Hematopoietic multipotent progenitor cell treated with erythropoietin and hydrocortisone succinate and interleukin-3 and kit ligand, for 17 days (in vitro differentiated cells): ENCODE results near the gene CDA.

Experiments
- DNase-seq: peaks from one replicate; pipeline ENCODE4 v3.0.0-alpha.2; 2015; ENCODE audit warnings: low spot score

Gene CDA

GRCh38 chr1:20588634-20589225 lies at the start of gene CDA:
Gene CDA, plus strand, starts transcription at chr1:20589097. Its CDS starts 33 bp downstream, at chr1:20589130.
- no peak for DNase-seq

- DNase-seq: no peak
Measured at GRCh38 chr1:20540281-20540680, 48.6 kb upstream of the CDA start.

GRCh38 chr1:20546637-20547036 lies 42.3 kb upstream of the CDA start:
- no peak for DNase-seq

GRCh38 chr1:20551161-20551560 lies 37.7 kb upstream of the CDA start:
- no peak for DNase-seq

- DNase-seq: no peak
Measured at GRCh38 chr1:20551945-20552727, 36.8 kb upstream of the CDA start, which contains the start of gene FAM43B. Gene FAM43B, plus strand, starts transcription at chr1:20552573. Its CDS starts 401 bp downstream, at chr1:20552974.

- DNase-seq: no peak
Measured at GRCh38 chr1:20552728-20553445, 36.0 kb upstream of the CDA start.

GRCh38 chr1:20555025-20555757 lies 33.7 kb upstream of the CDA start:
- DNase-seq: no peak

GRCh38 chr1:20555758-20556120 lies 33.2 kb upstream of the CDA start:
- DNase-seq: no peak

- no peak for DNase-seq
Measured at GRCh38 chr1:20558191-20558590, 30.7 kb upstream of the CDA start.

- DNase-seq: no peak
Measured at GRCh38 chr1:20560966-20561365, 27.9 kb upstream of the CDA start.

- no peak for DNase-seq
Measured at GRCh38 chr1:20565234-20565633, 23.7 kb upstream of the CDA start.

GRCh38 chr1:20569523-20570098 lies 19.3 kb upstream of the CDA start:
- no peak for DNase-seq

- no peak for DNase-seq
Measured at GRCh38 chr1:20571427-20571826, 17.5 kb upstream of the CDA start.

- no peak for DNase-seq
Measured at GRCh38 chr1:20573987-20574386, 14.9 kb upstream of the CDA start.

- peak; percentile 74 for DNase-seq
Measured at GRCh38 chr1:20574686-20575540, 14.0 kb upstream of the CDA start.

GRCh38 chr1:20575541-20576336 lies 13.2 kb upstream of the CDA start:
- no peak for DNase-seq

GRCh38 chr1:20578062-20578461 lies 10.8 kb upstream of the CDA start:
- DNase-seq: no peak

- DNase-seq: no peak
Measured at GRCh38 chr1:20578721-20579395, 10.0 kb upstream of the CDA start.

GRCh38 chr1:20584890-20585289 lies 4.0 kb upstream of the CDA start:
- DNase-seq: no peak
